Effector CD8-positive, alpha-beta T cell (primary cell): ENCODE measurements around the gene FOS.

Source experiments
- DNase-seq: peaks from one replicate; lab custom pipeline; 2025; lab: John Stamatoyannopoulos, UW

The FOS gene

GRCh38 chr14:75250800-75251199 lies 27.8 kb upstream of the FOS start:
- no peak for DNase-seq

- no peak for DNase-seq
Measured at GRCh38 chr14:75252254-75252837, 26.3 kb upstream of the FOS start.

DNA sequence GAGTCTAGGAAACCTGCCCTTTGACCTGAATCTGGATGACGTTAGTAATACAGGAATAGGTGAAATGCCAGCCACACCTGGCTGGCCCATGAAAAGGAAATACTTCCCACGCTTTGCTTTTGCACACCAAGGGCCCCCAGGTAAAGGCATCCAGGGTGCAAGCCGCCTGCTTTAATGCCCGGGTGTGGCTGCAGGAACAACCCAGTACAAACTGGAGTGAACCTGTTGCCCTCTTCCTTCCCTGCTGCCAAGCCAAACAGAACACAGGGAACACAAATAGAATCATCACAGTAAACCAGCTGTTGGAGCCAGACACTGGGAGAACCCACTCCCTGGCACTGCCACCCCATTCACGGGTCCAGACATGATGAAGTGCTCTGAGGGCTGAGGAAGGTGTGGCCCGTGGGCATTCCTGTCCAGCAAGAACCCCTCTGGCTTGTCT lies 24.2 kb upstream of the FOS start:
- no peak for DNase-seq

GRCh38 chr14:75254901-75255584 lies 23.6 kb upstream of the FOS start:
- DNase-seq = no peak

DNA sequence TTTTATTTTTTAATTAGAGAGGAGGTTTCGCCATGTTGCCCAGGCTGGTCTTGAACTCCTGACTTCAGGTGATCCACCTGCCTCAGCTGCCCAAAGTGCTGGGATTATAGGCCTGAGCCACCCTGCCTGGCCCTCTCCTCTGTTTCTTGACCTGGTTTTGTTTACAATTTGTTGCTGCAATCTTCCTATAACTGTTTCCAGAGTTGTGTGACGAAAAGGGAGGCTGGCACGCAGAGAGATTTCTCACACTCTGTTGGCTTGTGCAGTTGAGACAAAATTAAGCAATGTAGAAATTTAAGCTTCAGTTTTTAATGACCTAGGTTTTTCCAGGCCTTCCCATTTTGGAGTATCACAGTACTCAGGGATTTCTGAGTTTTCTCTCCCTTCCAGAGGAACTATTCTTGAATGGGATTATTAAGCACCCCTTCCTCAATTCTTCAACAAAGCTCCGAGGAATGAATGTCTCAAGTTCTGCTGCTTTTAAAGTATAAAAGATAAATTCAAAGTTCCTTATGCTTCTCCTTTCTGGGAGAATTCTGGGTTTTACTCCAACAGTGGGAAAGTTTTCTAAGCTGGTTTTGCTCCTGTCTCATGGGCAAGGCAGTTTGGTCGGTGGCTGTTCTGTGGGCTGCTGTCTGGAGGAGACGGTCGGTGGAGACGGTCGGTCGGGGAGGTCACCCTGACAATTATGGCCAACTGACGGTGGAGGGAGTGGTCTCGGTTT lies 20.4 kb upstream of the FOS start:
- no peak for DNase-seq

- peak; percentile 98 for DNase-seq
Measured at GRCh38 chr14:75258803-75259509, 19.7 kb upstream of the FOS start.

- DNase-seq = no peak
Measured at GRCh38 chr14:75259510-75259855, 19.1 kb upstream of the FOS start.

- no peak for DNase-seq
Measured at GRCh38 chr14:75260025-75260763, 18.4 kb upstream of the FOS start.

DNA sequence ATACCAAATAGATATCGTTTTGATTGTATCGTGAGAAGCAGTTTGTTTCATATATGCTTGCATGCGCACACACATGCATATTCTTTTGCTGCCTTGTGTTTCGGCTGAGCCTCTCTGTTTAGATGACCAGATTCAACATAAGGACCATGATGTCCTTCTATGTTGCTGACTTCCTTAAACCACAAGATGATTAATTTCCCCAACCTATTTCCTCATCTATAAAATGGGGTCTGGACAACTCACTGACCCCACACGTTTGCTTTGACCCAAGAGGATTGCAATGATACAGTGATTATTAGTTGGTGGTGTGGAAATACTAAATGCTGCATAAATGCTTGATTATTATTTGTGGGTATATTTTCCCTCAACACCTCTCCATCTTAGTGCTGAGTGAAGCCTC lies 16.8 kb upstream of the FOS start:
- DNase-seq = no peak

DNA sequence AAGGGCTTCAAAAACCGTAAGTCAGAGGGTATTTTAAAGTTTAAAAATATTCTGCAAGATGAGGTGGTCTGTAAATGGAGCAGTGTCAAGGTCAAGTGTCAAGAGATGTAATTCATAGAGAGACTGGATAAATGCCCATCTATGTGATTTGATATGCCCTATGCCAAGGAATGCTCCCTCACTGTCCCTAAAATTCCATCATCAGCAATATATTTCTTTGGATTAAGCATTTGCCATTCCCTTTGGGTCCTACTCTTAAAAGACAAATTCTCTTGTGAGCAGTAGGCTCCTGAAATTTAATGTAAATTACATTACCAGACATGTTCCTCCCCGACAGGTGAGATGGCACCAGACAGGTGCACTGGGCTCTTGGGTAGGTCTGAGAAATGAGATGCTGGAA lies 16.0 kb upstream of the FOS start:
- no peak for DNase-seq

DNA sequence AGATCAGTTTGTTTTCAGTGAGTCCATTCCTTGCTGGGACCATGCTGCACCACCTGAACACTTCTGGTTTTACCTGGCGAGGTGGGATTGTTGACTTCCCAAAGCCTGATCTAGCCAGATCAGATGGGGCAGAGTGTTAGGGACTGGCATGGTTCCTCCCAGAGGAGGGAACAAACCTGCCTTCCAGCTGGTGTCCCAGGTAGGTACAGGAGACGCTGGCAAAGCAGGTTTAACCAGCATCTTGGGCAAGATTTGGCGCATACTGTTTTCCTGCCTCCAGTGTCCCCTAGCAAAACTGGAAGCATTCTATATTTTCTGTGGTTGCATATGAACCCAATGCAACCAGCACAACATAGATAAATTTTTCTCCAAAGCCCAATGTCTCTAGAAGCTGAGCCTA lies 14.6 kb upstream of the FOS start:
- no peak for DNase-seq

- no peak for DNase-seq
Measured at GRCh38 chr14:75267141-75267721, 11.4 kb upstream of the FOS start.

DNA sequence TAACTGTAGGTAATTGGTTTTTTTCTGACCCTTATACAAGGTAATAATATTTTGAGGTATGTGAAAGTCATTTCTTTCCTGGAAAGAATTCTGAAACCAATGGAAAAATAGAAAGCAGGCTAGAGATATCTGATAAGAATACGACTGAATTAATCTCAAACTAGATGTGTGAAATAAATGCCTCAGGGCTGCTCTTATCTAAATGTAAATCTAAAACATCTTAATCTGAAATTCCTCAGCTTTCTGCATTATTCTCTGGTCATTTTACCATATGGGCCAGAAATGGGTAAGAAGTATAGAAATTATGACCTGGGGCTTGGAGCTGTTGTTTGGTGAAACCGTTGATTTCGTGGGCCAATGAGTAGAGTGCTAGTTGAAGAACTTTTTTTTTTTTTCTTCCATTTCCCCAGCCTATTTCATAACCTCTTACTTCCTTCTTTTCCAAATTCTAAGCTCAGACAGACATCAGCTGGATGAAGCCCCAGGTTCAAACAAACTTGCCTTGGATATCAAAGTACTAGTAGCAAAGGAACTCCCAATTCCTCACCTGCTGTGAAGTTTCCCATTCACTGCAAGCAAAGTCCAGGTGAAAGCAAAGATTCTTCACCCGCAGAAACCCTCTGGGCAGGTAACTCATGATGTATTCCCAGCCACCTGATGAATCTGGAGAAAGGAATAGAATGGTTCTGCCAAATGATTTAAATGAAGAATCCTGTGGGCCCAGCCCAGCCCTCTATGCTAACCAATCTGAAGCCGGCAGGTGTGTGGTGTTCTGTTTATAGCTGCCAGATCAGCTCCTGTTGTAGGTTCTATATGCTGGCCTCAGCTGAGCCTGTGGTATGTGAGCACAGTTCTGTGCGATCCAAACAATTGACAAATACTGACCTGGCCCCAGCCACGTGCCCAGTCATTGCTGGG lies 9.7 kb upstream of the FOS start:
- DNase-seq = no peak

GRCh38 chr14:75271514-75271913 lies 7.1 kb upstream of the FOS start:
- DNase-seq = no peak

- no peak for DNase-seq
Measured at GRCh38 chr14:75273272-75274049, 5.2 kb upstream of the FOS start.

- DNase-seq = no peak
Measured at GRCh38 chr14:75274050-75274898, 4.4 kb upstream of the FOS start.

- DNase-seq = peak; percentile 29
Measured at GRCh38 chr14:75274899-75275569, 3.6 kb upstream of the FOS start.

- no peak for DNase-seq
Measured at GRCh38 chr14:75275598-75275997, 3.0 kb upstream of the FOS start.
